HEK293 (cell line): ENCODE results near the gene TTC22.

Source experiments
- CTCF ChIA-PET: fragments of 350-600 bp; formaldehyde crosslinking; extraction: SDS; loops from one replicate; lab custom pipeline; 2021; ENCODE audit warnings: antibody characterized with exemption; lab: Yijun Ruan, JAX
- POLR2A ChIA-PET: fragments of 300-600 bp; formaldehyde crosslinking; extraction: SDS; loops from one replicate; lab custom pipeline; 2020; ENCODE audit warnings: antibody characterized with exemption, inconsistent platforms; lab: Yijun Ruan, JAX
- H3K27ac ChIP-seq: fragments of 200-500 bp; sonication (Bioruptor generic); 2 replicates; pipeline ENCODE4 v1.5.1; 2014; ENCODE audit warnings: low read depth, low read length, control low read depth, inconsistent platforms; ENCODE audit errors: extremely low read depth
- H3K36me3 ChIP-seq, 2 experiments: fragments of 200-500 bp in 1 of 2; sonication (Bioruptor generic) in 1 of 2; 1 replicate in 1 of 2; 2 replicates in 1 of 2; pipeline ENCODE4 v1.5.1; 2014 to 2017; ENCODE audit warnings: inconsistent platforms in 2 of 2, low read length in 2 of 2; ENCODE audit not compliant: control insufficient read depth in 2 of 2, insufficient read depth in 1 of 2
- H3K4me1 ChIP-seq: fragments of 200-500 bp; sonication (Bioruptor generic); 2 replicates; pipeline ENCODE4 v1.5.1; 2014; ENCODE audit warnings: mild to moderate bottlenecking, low read length, inconsistent platforms; ENCODE audit not compliant: control insufficient read depth, insufficient read depth
- H3K4me3 ChIP-seq: 2 replicates; pipeline ENCODE4 v1.5.1; 2011; ENCODE audit warnings: low read depth, mild to moderate bottlenecking, control low read depth, low read length, moderate library complexity
- H3K9me3 ChIP-seq: fragments of 200-500 bp; sonication (Bioruptor generic); 2 replicates; pipeline ENCODE4 v1.5.1; 2014; ENCODE audit warnings: low read depth, low read length, inconsistent platforms; ENCODE audit not compliant: control insufficient read depth, insufficient read depth
- HOXA7 ChIP-seq: sonication (generic); formaldehyde crosslinking; IDR thresholded peaks from 2 replicates; pipeline ENCODE4 v1.8.1; 2022; ENCODE audit warnings: missing genetic modification reagents, borderline replicate concordance
- HOXC10 ChIP-seq: sonication (generic); formaldehyde crosslinking; IDR thresholded peaks from 2 replicates; pipeline ENCODE4 v1.8.1; 2023; ENCODE audit warnings: mild to moderate bottlenecking, missing genetic modification reagents
- KLF1 ChIP-seq: fragments of 450-650 bp; formaldehyde crosslinking; IDR thresholded peaks from 2 replicates; pipeline ENCODE4 v1.5.1; 2016; ENCODE audit warnings: missing biosample characterization, missing genetic modification characterization
- KLF9 ChIP-seq: fragments of 450-650 bp; formaldehyde crosslinking; IDR thresholded peaks from 2 replicates; pipeline ENCODE4 v1.5.1; 2016; ENCODE audit warnings: missing biosample characterization, missing genetic modification characterization, low read depth
- ZBTB20 ChIP-seq: fragments of 450-650 bp; formaldehyde crosslinking; IDR thresholded peaks from 2 replicates; pipeline ENCODE4 v1.5.1; 2016; ENCODE audit warnings: missing biosample characterization, missing genetic modification characterization
- ZNF10 ChIP-seq: fragments of 450-650 bp; formaldehyde crosslinking; IDR thresholded peaks from 2 replicates; pipeline ENCODE4 v1.5.1; 2017; ENCODE audit warnings: missing biosample characterization, missing genetic modification characterization
- ZNF121 ChIP-seq: fragments of 450-650 bp; formaldehyde crosslinking; IDR thresholded peaks from 2 replicates; pipeline ENCODE4 v1.5.1; 2016; ENCODE audit warnings: missing biosample characterization, missing genetic modification characterization
- ZNF155 ChIP-seq: fragments of 450-650 bp; formaldehyde crosslinking; IDR thresholded peaks from 2 replicates; pipeline ENCODE4 v1.5.1; 2016; ENCODE audit warnings: missing biosample characterization, missing genetic modification characterization
- ZNF202 ChIP-seq: fragments of 450-650 bp; formaldehyde crosslinking; IDR thresholded peaks from 2 replicates; pipeline ENCODE4 v1.5.1; 2016; ENCODE audit warnings: missing biosample characterization, missing genetic modification characterization, borderline replicate concordance
- ZNF211 ChIP-seq: fragments of 450-650 bp; formaldehyde crosslinking; IDR thresholded peaks from 2 replicates; pipeline ENCODE4 v1.5.1; 2016; ENCODE audit warnings: low read depth, missing biosample characterization, missing genetic modification characterization
- ZNF24 ChIP-seq: fragments of 450-650 bp; formaldehyde crosslinking; IDR thresholded peaks from 2 replicates; pipeline ENCODE4 v1.5.1; 2016; ENCODE audit warnings: missing biosample characterization, missing genetic modification characterization
- ZNF335 ChIP-seq: fragments of 450-650 bp; formaldehyde crosslinking; conservative IDR thresholded peaks from 2 replicates; pipeline ENCODE4 v1.5.1; 2016; ENCODE audit warnings: missing biosample characterization, missing genetic modification characterization
- ZNF350 ChIP-seq: fragments of 450-650 bp; formaldehyde crosslinking; IDR thresholded peaks from 2 replicates; pipeline ENCODE4 v1.5.0; 2017; ENCODE audit warnings: missing biosample characterization, mild to moderate bottlenecking, missing genetic modification characterization
- ZNF391 ChIP-seq: fragments of 450-650 bp; formaldehyde crosslinking; IDR thresholded peaks from 2 replicates; pipeline ENCODE4 v1.5.1; 2016; ENCODE audit warnings: low read depth, missing biosample characterization, missing genetic modification characterization, borderline replicate concordance
- ZNF416 ChIP-seq: fragments of 450-650 bp; formaldehyde crosslinking; IDR thresholded peaks from 2 replicates; pipeline ENCODE4 v1.5.1; 2016; ENCODE audit warnings: missing biosample characterization, missing genetic modification characterization
- ZNF423 ChIP-seq: fragments of 450-650 bp; formaldehyde crosslinking; IDR thresholded peaks from 2 replicates; pipeline ENCODE4 v1.5.1; 2016; ENCODE audit warnings: missing biosample characterization, missing genetic modification characterization
- ZNF426 ChIP-seq: fragments of 450-650 bp; formaldehyde crosslinking; IDR thresholded peaks from 2 replicates; pipeline ENCODE4 v1.5.1; 2017; ENCODE audit warnings: missing biosample characterization, missing genetic modification characterization, mild to moderate bottlenecking, inconsistent platforms, moderate library complexity
- ZNF473 ChIP-seq: fragments of 450-650 bp; formaldehyde crosslinking; IDR thresholded peaks from 2 replicates; pipeline ENCODE4 v1.5.1; 2017; ENCODE audit warnings: missing biosample characterization, missing genetic modification characterization
- ZNF561 ChIP-seq: fragments of 450-650 bp; IDR thresholded peaks from 2 replicates; pipeline ENCODE4 v1.5.1; 2018; ENCODE audit warnings: missing biosample characterization, missing genetic modification characterization, borderline replicate concordance
- ZNF585B ChIP-seq: fragments of 450-650 bp; formaldehyde crosslinking; IDR thresholded peaks from 2 replicates; pipeline ENCODE4 v1.5.1; 2016; ENCODE audit warnings: missing biosample characterization, missing genetic modification characterization
- ZNF623 ChIP-seq: fragments of 450-650 bp; formaldehyde crosslinking; IDR thresholded peaks from 2 replicates; pipeline ENCODE4 v1.5.1; 2016; ENCODE audit warnings: missing biosample characterization, missing genetic modification characterization
- ZNF660 ChIP-seq: fragments of 450-650 bp; IDR thresholded peaks from 2 replicates; pipeline ENCODE4 v1.5.1; 2018; ENCODE audit warnings: missing biosample characterization, mild to moderate bottlenecking, missing genetic modification characterization
- ZNF776 ChIP-seq: fragments of 450-650 bp; formaldehyde crosslinking; IDR thresholded peaks from 2 replicates; pipeline ENCODE4 v1.5.0; 2017; ENCODE audit warnings: missing biosample characterization, missing genetic modification characterization, borderline replicate concordance
- ZNF791 ChIP-seq: fragments of 450-650 bp; formaldehyde crosslinking; IDR thresholded peaks from 2 replicates; pipeline ENCODE4 v1.5.1; 2016; ENCODE audit warnings: missing biosample characterization, missing genetic modification characterization
- ZSCAN23 ChIP-seq: fragments of 450-650 bp; formaldehyde crosslinking; IDR thresholded peaks from 2 replicates; pipeline ENCODE4 v1.5.1; 2016; ENCODE audit warnings: missing biosample characterization, missing genetic modification characterization
- ZSCAN30 ChIP-seq: fragments of 450-650 bp; IDR thresholded peaks from 2 replicates; pipeline ENCODE4 v1.5.1; 2018; ENCODE audit warnings: missing biosample characterization, mild to moderate bottlenecking, missing genetic modification characterization, moderate library complexity
- TF ChIP-seq, protein P1 (sequence below): fragments of 450-650 bp; formaldehyde crosslinking; IDR thresholded peaks from 2 replicates; pipeline ENCODE4 v1.5.1; 2016; ENCODE audit warnings: missing biosample characterization, missing genetic modification characterization
- TF ChIP-seq, protein P2 (sequence below): fragments of 450-650 bp; formaldehyde crosslinking; IDR thresholded peaks from 2 replicates; pipeline ENCODE4 v1.5.1; 2016; ENCODE audit warnings: missing biosample characterization, missing genetic modification characterization, low read depth
- TF ChIP-seq, protein P3 (sequence below): fragments of 450-650 bp; formaldehyde crosslinking; IDR thresholded peaks from 2 replicates; pipeline ENCODE4 v1.5.1; 2017; ENCODE audit warnings: missing biosample characterization, missing genetic modification characterization
- TF ChIP-seq, protein P4 (sequence below): fragments of 450-650 bp; formaldehyde crosslinking; optimal IDR thresholded peaks from 2 replicates; pipeline ENCODE3; 2016; ENCODE audit warnings: missing biosample characterization, mild to moderate bottlenecking, missing genetic modification characterization

The TTC22 gene

DNA sequence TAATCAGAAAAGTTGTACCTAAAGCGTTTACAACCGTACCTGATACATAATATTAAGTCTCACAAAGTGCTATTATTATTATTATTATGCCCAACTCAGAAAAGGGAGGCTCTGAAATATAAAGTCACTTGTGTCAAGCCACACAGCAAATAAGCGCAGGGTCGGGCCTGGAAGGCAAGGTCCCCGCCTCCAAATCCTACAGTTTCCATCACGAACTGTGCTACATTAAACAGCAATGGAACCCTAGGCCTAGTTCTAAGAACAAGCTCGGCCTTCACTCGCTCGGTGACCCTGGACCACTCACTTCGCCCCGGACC, 37.3 kb downstream of the TTC22 start:
- ChIA-PET CTCF (interaction anchor here (0.7 kb wide), 1 partner anchor 226 kb away, joined by 3 read pairs; no protein-coding TSS in a partner anchor), POLR2A (no interaction called here)
- H3K9me3 ChIP-seq, result no peaks in the 10 kb centered on the region
- H3K4me1 ChIP-seq, result 0 out of 2 replicates have a peak, but pooled peaks cover 2% of the 10 kb centered on the region
- H3K27ac ChIP-seq, result peak overlapping the region; percentile 1; the same call in 1 of the 2 replicates
- peak overlapping the region; percentile 98 for H3K4me3 ChIP-seq
- peaks cover 0 to 4% of the 10 kb centered on the region in 2 experiments; a peak in 1 of 3 replicates for H3K36me3 ChIP-seq
- TF ChIP-seq KLF9 (tag by site-specific recombination) (no peak), ZNF350 (tag by site-specific recombination) (no peak), ZNF155 (no peak), ZNF24 (tag by site-specific recombination) (no peak), ZNF623 (tag by site-specific recombination) (no peak), HOXC10 (CRISPR knock-in tag) (no peak), ZNF423 (tag by site-specific recombination) (no peak), ZSCAN30 (no peak), ZBTB20 (tag by site-specific recombination) (no peak), HOXA7 (CRISPR knock-in tag) (no peak), ZNF585B (tag by site-specific recombination) (no peak), ZNF561 (tag by site-specific recombination) (no peak)
- TF ChIP-seq, protein P1, sequence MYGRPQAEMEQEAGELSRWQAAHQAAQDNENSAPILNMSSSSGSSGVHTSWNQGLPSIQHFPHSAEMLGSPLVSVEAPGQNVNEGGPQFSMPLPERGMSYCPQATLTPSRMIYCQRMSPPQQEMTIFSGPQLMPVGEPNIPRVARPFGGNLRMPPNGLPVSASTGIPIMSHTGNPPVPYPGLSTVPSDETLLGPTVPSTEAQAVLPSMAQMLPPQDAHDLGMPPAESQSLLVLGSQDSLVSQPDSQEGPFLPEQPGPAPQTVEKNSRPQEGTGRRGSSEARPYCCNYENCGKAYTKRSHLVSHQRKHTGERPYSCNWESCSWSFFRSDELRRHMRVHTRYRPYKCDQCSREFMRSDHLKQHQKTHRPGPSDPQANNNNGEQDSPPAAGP, result no peak
- TF ChIP-seq, protein P2, sequence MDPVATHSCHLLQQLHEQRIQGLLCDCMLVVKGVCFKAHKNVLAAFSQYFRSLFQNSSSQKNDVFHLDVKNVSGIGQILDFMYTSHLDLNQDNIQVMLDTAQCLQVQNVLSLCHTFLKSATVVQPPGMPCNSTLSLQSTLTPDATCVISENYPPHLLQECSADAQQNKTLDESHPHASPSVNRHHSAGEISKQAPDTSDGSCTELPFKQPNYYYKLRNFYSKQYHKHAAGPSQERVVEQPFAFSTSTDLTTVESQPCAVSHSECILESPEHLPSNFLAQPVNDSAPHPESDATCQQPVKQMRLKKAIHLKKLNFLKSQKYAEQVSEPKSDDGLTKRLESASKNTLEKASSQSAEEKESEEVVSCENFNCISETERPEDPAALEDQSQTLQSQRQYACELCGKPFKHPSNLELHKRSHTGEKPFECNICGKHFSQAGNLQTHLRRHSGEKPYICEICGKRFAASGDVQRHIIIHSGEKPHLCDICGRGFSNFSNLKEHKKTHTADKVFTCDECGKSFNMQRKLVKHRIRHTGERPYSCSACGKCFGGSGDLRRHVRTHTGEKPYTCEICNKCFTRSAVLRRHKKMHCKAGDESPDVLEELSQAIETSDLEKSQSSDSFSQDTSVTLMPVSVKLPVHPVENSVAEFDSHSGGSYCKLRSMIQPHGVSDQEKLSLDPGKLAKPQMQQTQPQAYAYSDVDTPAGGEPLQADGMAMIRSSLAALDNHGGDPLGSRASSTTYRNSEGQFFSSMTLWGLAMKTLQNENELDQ (tag by site-specific recombination), result no peak
- TF ChIP-seq, protein P3, sequence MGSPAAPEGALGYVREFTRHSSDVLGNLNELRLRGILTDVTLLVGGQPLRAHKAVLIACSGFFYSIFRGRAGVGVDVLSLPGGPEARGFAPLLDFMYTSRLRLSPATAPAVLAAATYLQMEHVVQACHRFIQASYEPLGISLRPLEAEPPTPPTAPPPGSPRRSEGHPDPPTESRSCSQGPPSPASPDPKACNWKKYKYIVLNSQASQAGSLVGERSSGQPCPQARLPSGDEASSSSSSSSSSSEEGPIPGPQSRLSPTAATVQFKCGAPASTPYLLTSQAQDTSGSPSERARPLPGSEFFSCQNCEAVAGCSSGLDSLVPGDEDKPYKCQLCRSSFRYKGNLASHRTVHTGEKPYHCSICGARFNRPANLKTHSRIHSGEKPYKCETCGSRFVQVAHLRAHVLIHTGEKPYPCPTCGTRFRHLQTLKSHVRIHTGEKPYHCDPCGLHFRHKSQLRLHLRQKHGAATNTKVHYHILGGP (tag by site-specific recombination), result no peak
- TF ChIP-seq, protein P4, sequence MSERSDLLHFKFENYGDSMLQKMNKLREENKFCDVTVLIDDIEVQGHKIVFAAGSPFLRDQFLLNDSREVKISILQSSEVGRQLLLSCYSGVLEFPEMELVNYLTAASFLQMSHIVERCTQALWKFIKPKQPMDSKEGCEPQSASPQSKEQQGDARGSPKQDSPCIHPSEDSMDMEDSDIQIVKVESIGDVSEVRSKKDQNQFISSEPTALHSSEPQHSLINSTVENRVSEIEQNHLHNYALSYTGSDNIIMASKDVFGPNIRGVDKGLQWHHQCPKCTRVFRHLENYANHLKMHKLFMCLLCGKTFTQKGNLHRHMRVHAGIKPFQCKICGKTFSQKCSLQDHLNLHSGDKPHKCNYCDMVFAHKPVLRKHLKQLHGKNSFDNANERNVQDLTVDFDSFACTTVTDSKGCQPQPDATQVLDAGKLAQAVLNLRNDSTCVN, result no peak

DNA sequence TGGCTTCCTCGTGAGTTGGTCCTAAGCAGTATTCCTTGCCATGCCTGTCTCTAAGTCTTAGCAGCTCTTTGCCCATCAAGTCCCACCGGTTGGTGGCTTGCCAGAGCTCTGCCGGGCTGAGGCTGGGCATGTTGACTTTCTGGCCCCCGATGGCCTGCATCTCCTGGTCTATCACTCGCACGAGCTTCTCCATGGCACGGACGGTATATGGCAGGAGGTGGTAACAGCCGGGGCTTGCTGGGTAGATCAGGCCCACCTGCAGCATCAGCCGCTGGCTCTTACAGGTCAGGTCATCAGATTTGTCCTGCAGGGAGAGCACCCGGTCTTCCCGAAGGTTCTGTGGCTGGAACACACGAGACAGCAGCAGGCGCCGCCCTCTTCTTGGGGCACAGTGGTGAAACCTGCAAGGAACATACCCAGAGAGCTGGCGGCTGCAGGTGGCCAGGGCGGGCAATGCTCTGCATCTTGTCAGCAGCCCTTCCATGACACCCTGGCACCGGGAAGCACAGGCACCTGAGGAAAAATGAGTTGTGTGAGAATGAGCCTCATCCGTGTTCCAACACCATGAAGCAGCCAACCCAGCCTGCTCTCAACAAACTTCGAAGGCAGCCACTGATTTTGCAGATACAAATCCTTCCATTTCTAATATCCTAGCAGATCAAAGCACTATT, 42.3 kb downstream of the TTC22 start:
- ChIA-PET CTCF (no interaction called here), POLR2A (no interaction called here)
- no peak overlapping the region for H3K27ac ChIP-seq
- TF ChIP-seq ZNF776 (tag by site-specific recombination) (no peak), ZNF10 (no peak), ZNF791 (tag by site-specific recombination) (no peak), ZNF335 (tag by site-specific recombination) (no peak), ZNF121 (tag by site-specific recombination) (no peak), KLF1 (tag by site-specific recombination) (no peak), ZNF660 (tag by site-specific recombination) (no peak), ZNF416 (tag by site-specific recombination) (no peak), ZNF391 (tag by site-specific recombination) (no peak), ZNF202 (tag by site-specific recombination) (no peak), ZNF211 (tag by site-specific recombination) (no peak), ZSCAN23 (tag by site-specific recombination) (no peak), ZNF426 (tag by site-specific recombination) (no peak), ZNF473 (tag by site-specific recombination) (no peak)
- TF ChIP-seq, protein P1, result no peak

More for the DNA sequence above, 42.3 kb downstream of the TTC22 start:
- no peak overlapping the region for H3K4me3 ChIP-seq
- H3K36me3 ChIP-seq, result peaks cover 0 to 32% of the 10 kb centered on the region in 2 experiments; a peak in 1 of 3 replicates
- no peaks in the 10 kb centered on the region for H3K9me3 ChIP-seq
- no peaks in the 10 kb centered on the region for H3K4me1 ChIP-seq
